Keratinocyte (primary cell): Measurements from ENCODE around the gene KCNMA1. TPM values are rescaled to one million over a fixed set of nuclear protein-coding genes. Genes with fewer than 3 reads are reported as not detected.

ENCODE experiments used
- DNase-seq: peaks from one replicate; pipeline ENCODE4 v3.0.0-alpha.2; 2011; ENCODE audit warnings: low read depth, missing footprints, low spot score
- FAIRE-seq: peaks from 2 replicates; lab custom pipeline; 2011; peaks lifted over from hg19 to GRCh38; lab: Jason Lieb, UNC
- H2AFZ ChIP-seq: 2 replicates; pipeline ENCODE4 v1.6.0; 2012; ENCODE audit warnings: low read length, control low read depth, inconsistent platforms; ENCODE audit not compliant: control insufficient read depth
- H3K27ac ChIP-seq: 2 replicates; pipeline ENCODE4 v1.5.1; 2011; ENCODE audit warnings: low read length; ENCODE audit not compliant: control insufficient read depth, insufficient read depth
- H3K27me3 ChIP-seq: 3 replicates; pipeline ENCODE4 v1.6.0; 2011; ENCODE audit warnings: low read length; ENCODE audit not compliant: control insufficient read depth, insufficient read depth; ENCODE audit errors: extremely low read depth
- H3K36me3 ChIP-seq, 2 experiments: 2 replicates in 1 of 2; 3 replicates in 1 of 2; pipeline ENCODE4 v1.5.1; 2011; ENCODE audit warnings: low read length in 2 of 2, mild to moderate bottlenecking in 1 of 2; ENCODE audit not compliant: control insufficient read depth in 2 of 2, insufficient read depth in 2 of 2; ENCODE audit errors: extremely low read depth in 1 of 2
- H3K4me1 ChIP-seq: 3 replicates; pipeline ENCODE4 v1.5.1; 2011; ENCODE audit warnings: low read length; ENCODE audit not compliant: control insufficient read depth, insufficient read depth; ENCODE audit errors: extremely low read depth
- H3K4me2 ChIP-seq: 3 replicates; pipeline ENCODE4 v1.6.0; 2011; ENCODE audit warnings: low read depth, low read length; ENCODE audit not compliant: control insufficient read depth, insufficient read depth; ENCODE audit errors: extremely low read depth
- H3K4me3 ChIP-seq, 3 experiments: fragments of 200-600 bp in 1 of 3; sonication (generic) in 1 of 3; 2 replicates in 2 of 3; 3 replicates in 1 of 3; pipeline ENCODE4 v1.5.1; 2011 to 2016; ENCODE audit warnings: low read length in 3 of 3, mild to moderate bottlenecking in 3 of 3, control low read depth in 2 of 3, inconsistent platforms in 1 of 3, low read depth in 1 of 3, mixed read lengths in 1 of 3, mixed run types in 1 of 3, moderate library complexity in 1 of 3; ENCODE audit not compliant: control insufficient read depth in 2 of 3, insufficient read depth in 2 of 3; ENCODE audit errors: extremely low read depth in 1 of 3
- H3K79me2 ChIP-seq: 2 replicates; pipeline ENCODE4 v1.6.0; 2012; ENCODE audit warnings: low read length; ENCODE audit not compliant: control insufficient read depth, insufficient read depth
- H3K9ac ChIP-seq: 3 replicates; pipeline ENCODE4 v1.6.0; 2011; ENCODE audit warnings: low read length; ENCODE audit not compliant: control insufficient read depth, insufficient read depth; ENCODE audit errors: extremely low read depth
- H3K9me1 ChIP-seq: 3 replicates; pipeline ENCODE4 v1.6.0; 2011; ENCODE audit warnings: low read length; ENCODE audit not compliant: control insufficient read depth, insufficient read depth; ENCODE audit errors: extremely low read depth
- H3K9me3 ChIP-seq: 2 replicates; pipeline ENCODE4 v1.5.1; 2012; ENCODE audit warnings: low read depth, low read length; ENCODE audit not compliant: control insufficient read depth
- H4K20me1 ChIP-seq: 3 replicates; pipeline ENCODE4 v1.6.0; 2011; ENCODE audit warnings: low read length; ENCODE audit not compliant: control insufficient read depth, insufficient read depth; ENCODE audit errors: extremely low read depth
- CTCF ChIP-seq, 3 experiments: IDR thresholded peaks in 1 of 3; conservative IDR thresholded peaks in 1 of 3; optimal IDR thresholded peaks in 1 of 3; 2 replicates in 2 of 3; 3 replicates in 1 of 3; pipeline versions ENCODE3 to v1.5.1; 2011; ENCODE audit warnings: low read length in 3 of 3, mild to moderate bottlenecking in 3 of 3, moderate library complexity in 2 of 3, control low read depth in 1 of 3, inconsistent platforms in 1 of 3; ENCODE audit not compliant: insufficient read depth in 2 of 3; ENCODE audit errors: extremely low read depth in 1 of 3
- EZH2 ChIP-seq: IDR thresholded peaks from one replicate; pipeline ENCODE4 v1.6.1; 2012; ENCODE audit warnings: inconsistent platforms, mild to moderate bottlenecking, low read length, moderate library complexity
- dilution Hi-C: fragments of 300-500 bp; cut with MboI; formaldehyde crosslinking; loops from one replicate; pipeline ENCODE4 v1.7.0; 2020; ENCODE audit warnings: low sequenced_read_pairs; ENCODE audit not compliant: extremely low pct_ligation_motif_present
- polyA plus RNA-seq, 5 experiments: library from polyadenylated mRNA; depleted of rRNA in 3 of 5; stranded (reverse) in 3 of 5; stranded (forward) in 1 of 5; unstranded in 1 of 5; fragments of >200 nt; gene quantifications; 1 replicate in 1 of 5; 2 replicates in 3 of 5; 3 replicates in 1 of 5; pipeline versions ENCODE4 v1.2.1 to v1.2.3, GENCODE V29; 2011 to 2012; ENCODE audit warnings: missing spikeins in 2 of 5, low read depth in 1 of 5, low replicate concordance in 1 of 5

The KCNMA1 gene
- polyA plus RNA-seq, 1 donor (not counting 4 experiments of a cell fraction or from before 2014, with no cell fraction given) = 6.3 TPM

- no peak overlapping the region for H2AFZ ChIP-seq
- no peaks in the 10 kb centered on the region for H3K27me3 ChIP-seq
- DNase-seq (no peak), FAIRE-seq (no peak)
- H3K27ac ChIP-seq = no peak overlapping the region
- no peak overlapping the region for H3K4me2 ChIP-seq
- TF ChIP-seq CTCF (optimal IDR thresholded peaks at IDR 0.05 in 1 of 3, IDR thresholded peaks at IDR 0.05 in 1 of 3, conservative IDR thresholded peaks at IDR 0.05 in 1 of 3; ENCODE audit: extremely low read depth in 1 of 3, insufficient read depth in 2 of 3, low read length in 3 of 3) = no peak
- no peaks in the 10 kb centered on the region for H3K9me3 ChIP-seq
- H3K9me1 ChIP-seq = no peaks in the 10 kb centered on the region
- dilution Hi-C loops = no loop called here
- no peaks in the 10 kb centered on the region for H3K4me1 ChIP-seq
- no peak overlapping the region for H3K9ac ChIP-seq
- H3K4me3 ChIP-seq = no peak overlapping the region
- no peaks in the 10 kb centered on the region for H3K79me2 ChIP-seq
- H3K36me3 ChIP-seq = no peaks in the 10 kb centered on the region
- no peaks in the 10 kb centered on the region for H4K20me1 ChIP-seq
Measured at GRCh38 chr10:76937181-76937600, 700.4 kb downstream of the KCNMA1 start.

- FAIRE-seq (no peak), DNase-seq (no peak)
- H3K9me1 ChIP-seq = no peaks in the 10 kb centered on the region
- H3K4me2 ChIP-seq = no peak overlapping the region
- no peaks in the 10 kb centered on the region for H3K9me3 ChIP-seq
- dilution Hi-C loops = no loop called here
- no peak overlapping the region for H3K4me3 ChIP-seq
- no peaks in the 10 kb centered on the region for H3K79me2 ChIP-seq
- no peak overlapping the region for H3K27ac ChIP-seq
- H2AFZ ChIP-seq = no peak overlapping the region
- H4K20me1 ChIP-seq = no peaks in the 10 kb centered on the region
- H3K9ac ChIP-seq = no peak overlapping the region
- no peaks in the 10 kb centered on the region for H3K36me3 ChIP-seq
- no peaks in the 10 kb centered on the region for H3K4me1 ChIP-seq
- no peaks in the 10 kb centered on the region for H3K27me3 ChIP-seq
- no peak for TF ChIP-seq EZH2
- TF ChIP-seq CTCF (optimal IDR thresholded peaks at IDR 0.05 in 1 of 3, IDR thresholded peaks at IDR 0.05 in 1 of 3, conservative IDR thresholded peaks at IDR 0.05 in 1 of 3; ENCODE audit: extremely low read depth in 1 of 3, insufficient read depth in 2 of 3, low read length in 3 of 3) = no peak
Measured at GRCh38 chr10:76935941-76936613, 701.5 kb downstream of the KCNMA1 start.
